NCI-H2029 (cell line): ENCODE results near the gene PCDHGA9.
"Not testable (repeated sequence)": the region's sequence is repeated elsewhere in the genome, so short reads cannot be mapped to it uniquely, and the experiment has no call there.

Source experiments
- DNase-seq: peaks from one replicate; lab custom pipeline; 2025; lab: John Stamatoyannopoulos, UW

Gene PCDHGA9

DNA sequence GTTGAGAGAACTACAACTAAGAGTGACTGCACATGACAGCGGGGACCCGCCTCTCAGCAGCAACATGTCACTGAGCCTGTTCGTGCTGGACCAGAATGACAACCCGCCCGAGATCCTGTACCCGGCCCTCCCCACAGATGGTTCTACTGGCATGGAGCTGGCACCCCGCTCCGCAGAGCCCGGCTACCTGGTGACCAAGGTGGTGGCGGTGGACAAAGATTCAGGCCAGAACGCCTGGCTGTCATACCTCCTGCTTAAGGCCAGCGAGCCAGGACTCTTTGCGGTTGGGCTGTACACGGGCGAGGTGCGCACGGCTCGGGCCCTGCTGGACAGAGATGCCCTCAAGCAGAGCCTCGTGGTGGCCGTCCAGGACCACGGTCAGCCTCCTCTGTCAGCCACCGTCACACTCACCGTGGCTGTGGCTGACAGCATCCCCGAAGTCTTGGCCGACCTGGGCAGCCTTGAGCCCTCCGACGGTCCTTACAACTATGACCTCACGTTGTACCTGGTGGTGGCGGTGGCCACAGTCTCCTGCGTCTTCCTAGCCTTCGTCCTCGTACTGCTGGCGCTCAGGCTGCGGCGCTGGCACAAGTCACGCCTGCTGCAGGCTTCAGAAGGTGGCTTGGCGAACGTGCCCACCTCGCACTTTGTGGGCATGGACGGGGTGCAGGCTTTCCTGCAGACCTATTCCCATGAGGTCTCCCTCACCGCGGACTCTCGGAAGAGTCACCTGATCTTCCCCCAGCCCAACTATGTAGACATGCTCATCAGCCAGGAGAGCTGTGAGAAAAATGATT lies 17.9 kb upstream of the PCDHGA9 start:
- no peak for DNase-seq

DNA sequence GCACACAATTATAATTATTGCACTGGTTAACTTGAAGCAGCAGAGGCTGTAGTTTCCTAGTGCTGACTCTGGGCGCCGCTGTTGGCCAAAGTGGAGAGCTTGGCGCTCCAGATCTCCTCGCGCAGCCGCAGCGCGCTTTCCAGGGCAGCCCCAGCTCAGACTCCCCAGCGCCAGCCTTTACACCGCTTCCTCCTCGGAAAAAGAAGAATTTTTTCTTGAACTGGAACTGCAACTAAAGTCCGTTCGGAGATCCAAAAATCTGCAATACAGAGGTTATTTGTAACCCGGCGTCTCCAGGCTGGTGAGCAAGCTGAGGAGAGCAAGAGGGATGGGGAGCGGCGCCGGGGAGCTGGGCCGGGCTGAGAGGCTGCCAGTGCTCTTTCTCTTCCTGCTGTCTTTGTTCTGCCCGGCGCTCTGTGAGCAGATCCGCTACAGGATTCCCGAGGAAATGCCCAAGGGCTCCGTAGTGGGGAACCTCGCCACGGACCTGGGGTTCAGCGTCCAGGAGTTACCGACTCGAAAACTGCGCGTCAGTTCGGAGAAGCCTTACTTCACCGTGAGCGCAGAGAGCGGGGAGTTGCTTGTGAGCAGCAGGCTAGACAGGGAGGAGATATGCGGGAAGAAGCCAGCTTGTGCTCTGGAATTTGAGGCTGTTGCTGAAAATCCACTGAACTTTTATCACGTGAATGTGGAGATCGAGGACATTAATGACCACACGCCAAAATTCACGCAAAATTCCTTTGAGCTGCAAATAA lies 14.8 kb upstream of the PCDHGA9 start, which contains the start of gene PCDHGB4:
Gene PCDHGB4, plus strand, starts transcription at position 142 of the 755 bp plus-strand sequence. Its CDS starts 187 bp downstream, at position 329.
- not testable (repeated sequence) for DNase-seq

DNA sequence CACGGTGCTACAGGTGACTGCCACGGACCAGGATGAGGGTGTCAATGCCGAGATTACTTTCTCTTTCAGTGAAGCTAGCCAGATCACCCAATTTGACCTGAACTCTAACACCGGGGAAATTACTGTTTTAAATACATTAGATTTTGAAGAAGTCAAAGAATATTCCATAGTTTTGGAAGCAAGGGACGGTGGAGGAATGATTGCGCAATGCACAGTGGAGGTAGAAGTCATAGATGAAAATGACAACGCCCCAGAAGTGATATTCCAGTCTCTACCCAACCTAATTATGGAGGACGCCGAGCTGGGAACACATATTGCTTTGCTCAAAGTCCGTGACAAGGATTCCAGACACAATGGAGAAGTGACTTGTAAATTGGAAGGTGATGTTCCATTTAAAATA lies 13.9 kb upstream of the PCDHGA9 start:
- no peak for DNase-seq

DNA sequence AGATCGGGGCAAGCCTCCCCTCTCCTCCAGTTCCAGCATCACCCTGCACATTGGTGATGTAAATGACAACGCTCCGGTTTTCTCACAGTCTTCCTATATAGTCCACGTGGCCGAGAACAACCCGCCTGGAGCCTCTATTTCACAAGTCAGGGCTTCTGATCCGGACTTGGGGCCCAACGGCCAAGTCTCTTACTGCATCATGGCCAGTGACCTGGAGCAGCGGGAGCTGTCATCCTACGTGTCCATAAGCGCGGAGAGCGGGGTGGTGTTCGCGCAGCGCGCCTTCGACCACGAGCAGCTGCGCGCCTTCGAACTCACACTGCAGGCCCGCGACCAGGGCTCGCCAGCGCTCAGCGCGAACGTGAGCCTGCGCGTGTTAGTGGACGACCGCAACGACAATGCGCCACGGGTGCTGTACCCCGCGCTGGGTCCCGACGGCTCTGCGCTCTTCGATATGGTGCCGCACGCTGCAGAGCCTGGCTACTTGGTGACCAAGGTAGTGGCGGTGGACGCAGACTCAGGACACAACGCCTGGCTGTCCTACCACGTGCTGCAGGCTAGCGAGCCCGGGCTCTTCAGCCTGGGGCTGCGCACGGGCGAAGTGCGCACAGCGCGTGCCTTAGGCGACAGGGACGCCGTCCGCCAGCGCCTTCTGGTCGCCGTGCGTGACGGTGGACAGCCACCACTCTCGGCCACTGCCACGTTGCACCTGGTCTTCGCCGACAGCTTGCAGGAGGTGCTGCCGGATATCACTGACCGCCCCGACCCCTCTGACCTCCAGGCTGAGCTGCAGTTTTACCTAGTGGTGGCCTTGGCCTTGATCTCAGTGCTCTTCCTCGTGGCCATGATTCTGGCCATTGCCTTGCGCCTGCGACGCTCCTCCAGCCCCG lies 13.2 kb upstream of the PCDHGA9 start:
- DNase-seq, result no peak

DNA sequence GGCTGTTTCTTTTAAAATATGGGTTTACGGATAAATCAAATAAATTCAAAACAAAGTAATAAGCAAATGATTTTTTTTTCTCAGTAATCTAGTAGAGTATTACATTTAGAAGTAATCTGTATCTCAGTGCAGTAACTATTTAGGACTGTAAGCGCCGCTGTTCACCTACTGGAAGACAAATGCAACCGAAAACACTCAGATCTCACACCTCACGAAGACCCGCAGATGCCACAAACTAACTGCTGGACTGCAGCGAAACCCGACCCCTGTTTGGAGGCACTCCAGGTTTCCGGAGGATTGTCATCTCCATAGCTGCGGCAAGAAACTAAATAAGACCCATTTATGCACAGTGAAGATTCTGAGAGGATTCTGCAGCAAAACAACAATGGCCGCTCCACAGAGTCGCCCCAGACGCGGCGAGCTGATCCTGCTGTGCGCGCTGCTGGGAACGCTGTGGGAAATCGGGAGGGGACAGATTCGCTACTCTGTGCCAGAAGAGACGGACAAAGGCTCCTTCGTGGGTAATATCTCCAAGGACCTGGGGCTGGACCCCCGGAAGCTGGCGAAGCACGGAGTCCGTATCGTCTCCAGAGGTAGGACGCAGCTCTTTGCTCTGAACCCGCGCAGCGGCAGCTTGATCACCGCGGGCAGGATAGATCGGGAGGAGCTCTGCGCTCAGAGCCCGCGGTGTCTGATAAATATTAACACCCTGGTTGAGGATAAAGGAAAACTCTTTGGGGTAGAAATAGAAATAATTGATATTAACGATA lies 10.0 kb upstream of the PCDHGA9 start, which contains the start of gene PCDHGA8:
Gene PCDHGA8, plus strand, starts transcription at position 205 of the 770 bp plus-strand sequence. Its CDS starts 181 bp downstream, at position 386.
- DNase-seq, result no peak

DNA sequence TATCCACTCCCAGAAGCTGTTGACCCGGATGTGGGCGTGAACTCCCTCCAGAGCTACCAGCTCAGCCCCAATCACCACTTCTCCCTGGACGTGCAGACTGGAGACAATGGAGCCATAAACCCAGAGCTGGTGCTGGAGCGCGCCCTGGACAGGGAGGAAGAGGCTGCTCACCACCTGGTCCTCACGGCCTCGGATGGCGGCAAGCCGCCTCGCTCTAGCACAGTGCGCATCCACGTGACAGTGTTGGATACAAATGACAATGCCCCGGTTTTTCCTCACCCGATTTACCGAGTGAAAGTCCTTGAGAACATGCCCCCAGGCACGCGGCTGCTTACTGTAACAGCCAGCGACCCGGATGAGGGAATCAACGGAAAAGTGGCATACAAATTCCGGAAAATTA lies 9.3 kb upstream of the PCDHGA9 start:
- DNase-seq, result no peak

DNA sequence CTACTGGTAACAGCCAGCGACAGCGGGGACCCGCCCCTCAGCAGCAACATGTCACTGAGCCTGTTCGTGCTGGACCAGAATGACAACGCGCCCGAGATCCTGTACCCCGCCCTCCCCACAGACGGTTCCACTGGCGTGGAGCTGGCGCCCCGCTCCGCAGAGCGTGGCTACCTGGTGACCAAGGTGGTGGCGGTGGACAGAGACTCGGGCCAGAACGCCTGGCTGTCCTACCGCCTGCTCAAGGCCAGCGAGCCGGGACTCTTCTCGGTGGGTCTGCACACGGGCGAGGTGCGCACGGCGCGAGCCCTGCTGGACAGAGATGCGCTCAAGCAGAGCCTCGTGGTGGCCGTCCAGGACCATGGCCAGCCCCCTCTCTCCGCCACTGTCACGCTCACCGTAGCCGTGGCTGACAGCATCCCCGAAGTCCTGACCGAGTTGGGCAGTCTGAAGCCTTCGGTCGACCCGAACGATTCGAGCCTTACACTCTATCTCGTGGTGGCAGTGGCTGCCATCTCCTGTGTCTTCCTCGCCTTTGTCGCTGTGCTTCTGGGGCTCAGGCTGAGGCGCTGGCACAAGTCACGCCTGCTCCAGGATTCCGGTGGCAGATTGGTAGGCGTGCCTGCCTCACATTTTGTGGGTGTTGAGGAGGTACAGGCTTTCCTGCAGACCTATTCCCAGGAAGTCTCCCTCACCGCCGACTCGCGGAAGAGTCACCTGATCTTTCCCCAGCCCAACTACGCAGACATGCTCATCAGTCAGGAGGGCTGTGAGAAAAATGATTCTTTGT lies 8.0 kb upstream of the PCDHGA9 start:
- DNase-seq, result not testable (repeated sequence)

DNA sequence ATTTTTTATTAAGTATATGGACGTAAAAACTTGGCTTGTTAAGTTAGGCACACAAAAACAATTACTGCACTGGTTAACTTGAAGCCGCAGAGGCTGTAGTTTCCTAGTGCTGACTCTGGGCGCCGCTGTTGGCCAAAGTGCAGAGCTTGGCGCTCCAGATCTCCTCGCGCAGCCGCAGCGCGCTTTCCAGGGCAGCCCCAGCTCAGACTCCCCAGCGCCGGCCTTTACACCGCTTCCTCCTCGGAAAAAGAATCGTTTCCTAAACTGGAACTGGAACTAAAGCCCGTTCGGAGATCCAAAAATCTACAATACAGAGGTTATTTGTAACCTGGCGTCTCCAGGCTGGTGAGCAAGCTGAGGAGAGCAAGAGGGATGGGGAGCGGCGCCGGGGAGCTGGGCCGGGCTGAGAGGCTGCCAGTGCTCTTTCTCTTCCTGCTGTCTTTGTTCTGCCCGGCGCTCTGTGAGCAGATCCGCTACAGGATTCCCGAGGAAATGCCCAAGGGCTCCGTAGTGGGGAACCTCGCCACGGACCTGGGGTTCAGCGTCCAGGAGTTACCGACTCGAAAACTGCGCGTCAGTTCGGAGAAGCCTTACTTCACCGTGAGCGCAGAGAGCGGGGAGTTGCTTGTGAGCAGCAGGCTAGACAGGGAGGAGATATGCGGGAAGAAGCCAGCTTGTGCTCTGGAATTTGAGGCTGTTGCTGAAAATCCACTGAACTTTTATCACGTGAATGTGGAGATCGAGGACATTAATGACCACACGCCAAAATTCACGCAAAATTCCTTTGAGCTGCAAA lies 4.6 kb upstream of the PCDHGA9 start, which contains the start of gene PCDHGB5:
Gene PCDHGB5, plus strand, starts transcription at position 192 of the 796 bp plus-strand sequence. Its CDS starts 181 bp downstream, at position 373.
- DNase-seq, result not testable (repeated sequence)

DNA sequence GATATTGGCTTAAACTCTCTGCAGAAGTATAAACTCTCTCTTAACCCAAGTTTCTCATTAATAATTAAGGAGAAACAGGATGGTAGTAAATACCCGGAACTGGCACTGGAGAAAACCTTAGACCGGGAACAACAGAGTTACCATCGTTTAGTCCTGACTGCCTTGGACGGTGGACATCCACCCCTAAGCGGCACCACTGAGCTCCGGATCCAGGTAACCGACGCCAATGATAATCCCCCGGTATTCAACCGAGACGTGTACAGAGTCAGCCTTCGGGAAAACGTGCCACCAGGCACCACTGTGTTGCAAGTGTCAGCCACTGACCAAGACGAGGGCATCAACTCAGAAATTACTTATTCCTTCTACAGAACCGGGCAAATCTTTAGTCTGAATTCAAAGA lies 4.0 kb upstream of the PCDHGA9 start:
- DNase-seq, result no peak

DNA sequence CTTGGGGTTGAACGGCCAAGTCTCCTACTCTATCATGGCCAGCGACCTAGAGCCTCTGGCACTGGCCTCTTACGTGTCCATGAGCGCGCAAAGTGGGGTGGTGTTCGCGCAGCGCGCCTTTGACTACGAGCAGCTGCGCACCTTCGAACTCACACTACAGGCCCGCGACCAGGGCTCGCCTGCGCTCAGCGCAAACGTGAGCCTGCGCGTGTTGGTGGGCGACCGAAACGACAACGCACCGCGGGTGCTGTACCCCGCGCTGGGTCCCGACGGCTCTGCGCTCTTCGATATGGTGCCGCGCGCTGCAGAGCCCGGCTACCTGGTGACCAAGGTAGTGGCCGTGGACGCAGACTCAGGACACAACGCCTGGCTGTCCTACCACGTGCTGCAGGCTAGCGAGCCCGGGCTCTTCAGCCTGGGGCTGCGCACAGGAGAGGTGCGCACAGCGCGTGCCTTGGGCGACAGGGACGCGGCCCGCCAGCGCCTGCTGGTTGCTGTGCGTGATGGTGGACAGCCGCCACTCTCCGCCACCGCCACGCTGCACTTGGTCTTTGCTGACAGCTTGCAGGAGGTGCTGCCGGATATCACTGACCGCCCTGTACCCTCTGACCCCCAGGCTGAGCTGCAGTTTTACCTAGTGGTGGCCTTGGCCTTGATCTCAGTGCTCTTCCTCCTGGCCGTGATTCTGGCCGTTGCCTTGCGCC lies 2.9 kb upstream of the PCDHGA9 start:
- DNase-seq, result no peak

DNA sequence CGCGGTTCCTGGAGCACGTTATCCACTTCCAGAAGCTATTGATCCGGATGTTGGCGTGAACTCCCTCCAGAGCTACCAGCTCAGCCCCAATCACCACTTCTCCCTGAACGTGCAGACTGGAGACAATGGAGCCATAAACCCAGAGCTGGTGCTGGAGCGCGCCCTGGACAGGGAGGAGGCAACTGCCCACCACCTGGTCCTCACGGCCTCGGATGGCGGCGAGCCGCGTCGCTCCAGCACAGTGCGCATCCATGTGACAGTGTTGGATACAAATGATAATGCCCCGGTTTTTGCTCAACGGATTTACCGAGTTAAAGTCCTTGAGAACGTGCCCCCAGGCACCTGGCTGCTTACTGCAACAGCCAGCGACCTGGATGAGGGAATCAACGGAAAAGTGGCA lies 809 bp downstream of the PCDHGA9 start:
- no peak for DNase-seq

DNA sequence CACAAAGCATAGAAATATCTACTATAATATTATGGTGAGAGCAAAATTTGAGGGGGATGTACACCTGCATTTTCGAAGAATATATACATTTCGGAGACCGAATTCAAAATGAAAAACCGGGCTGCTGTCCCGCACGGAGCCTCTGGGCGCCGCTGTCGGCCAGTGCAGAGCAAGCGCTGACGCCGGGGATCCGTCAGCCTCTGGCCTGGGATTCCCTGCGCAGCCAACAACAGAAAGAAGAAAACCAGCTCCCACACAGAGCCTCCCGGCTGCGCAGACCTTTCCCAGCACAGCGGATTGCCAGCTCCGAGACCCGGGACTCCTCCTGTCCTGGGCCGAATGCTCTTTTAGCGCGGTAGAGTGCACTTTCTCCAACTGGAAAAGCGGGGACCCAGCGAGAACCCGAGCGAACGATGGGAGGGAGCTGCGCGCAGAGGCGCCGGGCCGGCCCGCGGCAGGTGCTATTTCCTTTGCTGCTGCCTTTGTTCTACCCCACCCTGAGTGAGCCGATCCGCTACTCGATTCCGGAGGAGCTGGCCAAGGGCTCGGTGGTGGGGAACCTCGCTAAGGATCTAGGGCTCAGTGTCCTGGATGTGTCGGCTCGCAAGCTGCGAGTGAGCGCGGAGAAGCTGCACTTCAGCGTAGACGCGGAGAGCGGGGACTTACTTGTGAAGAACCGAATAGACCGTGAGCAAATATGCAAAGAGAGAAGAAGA lies 5.4 kb downstream of the PCDHGA9 start, which contains the start of gene PCDHGB6:
Gene PCDHGB6, plus strand, starts transcription at position 232 of the 716 bp plus-strand sequence. Its CDS starts 182 bp downstream, at position 414.
- not testable (repeated sequence) for DNase-seq

DNA sequence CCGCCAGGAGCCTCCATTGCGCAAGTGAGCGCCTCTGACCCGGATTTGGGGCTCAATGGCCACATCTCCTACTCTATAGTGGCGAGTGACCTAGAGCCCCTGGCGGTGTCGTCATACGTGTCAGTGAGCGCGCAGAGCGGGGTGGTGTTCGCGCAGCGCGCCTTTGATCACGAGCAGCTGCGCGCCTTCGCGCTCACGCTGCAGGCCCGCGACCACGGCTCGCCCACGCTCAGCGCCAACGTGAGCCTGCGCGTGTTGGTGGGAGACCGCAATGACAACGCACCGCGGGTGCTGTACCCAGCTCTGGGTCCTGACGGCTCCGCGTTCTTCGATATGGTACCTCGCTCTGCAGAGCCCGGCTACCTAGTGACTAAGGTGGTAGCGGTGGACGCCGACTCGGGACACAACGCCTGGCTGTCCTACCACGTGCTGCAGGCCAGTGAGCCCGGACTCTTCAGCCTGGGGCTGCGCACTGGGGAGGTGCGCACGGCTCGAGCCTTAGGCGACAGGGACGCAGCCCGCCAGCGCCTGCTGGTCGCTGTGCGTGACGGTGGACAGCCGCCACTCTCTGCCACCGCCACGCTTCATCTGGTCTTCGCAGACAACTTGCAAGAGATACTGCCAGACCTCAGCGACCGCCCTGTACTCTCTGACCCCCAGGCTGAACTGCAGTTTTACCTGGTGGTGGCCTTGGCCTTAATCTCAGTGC lies 7.2 kb downstream of the PCDHGA9 start:
- DNase-seq, result no peak

DNA sequence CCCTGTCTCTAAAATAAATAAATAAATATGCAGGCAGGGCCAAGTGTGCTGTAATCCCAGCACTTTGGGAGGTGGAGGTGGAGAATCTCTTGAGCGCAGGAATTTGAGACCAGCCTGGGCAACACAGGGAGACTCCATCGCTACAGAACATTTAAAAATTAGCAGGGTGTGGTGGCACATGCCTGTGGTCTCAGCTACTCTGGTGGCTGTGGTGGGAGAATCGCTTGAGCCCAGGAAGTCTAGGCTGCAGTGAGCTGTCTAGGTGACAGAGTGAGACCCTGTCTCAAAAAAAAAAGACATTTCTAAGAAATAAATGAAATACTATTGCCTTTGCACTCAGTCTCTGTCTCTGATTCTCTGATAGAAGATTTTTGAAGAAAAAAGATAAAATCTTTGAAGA lies 9.0 kb downstream of the PCDHGA9 start:
- no peak for DNase-seq

DNA sequence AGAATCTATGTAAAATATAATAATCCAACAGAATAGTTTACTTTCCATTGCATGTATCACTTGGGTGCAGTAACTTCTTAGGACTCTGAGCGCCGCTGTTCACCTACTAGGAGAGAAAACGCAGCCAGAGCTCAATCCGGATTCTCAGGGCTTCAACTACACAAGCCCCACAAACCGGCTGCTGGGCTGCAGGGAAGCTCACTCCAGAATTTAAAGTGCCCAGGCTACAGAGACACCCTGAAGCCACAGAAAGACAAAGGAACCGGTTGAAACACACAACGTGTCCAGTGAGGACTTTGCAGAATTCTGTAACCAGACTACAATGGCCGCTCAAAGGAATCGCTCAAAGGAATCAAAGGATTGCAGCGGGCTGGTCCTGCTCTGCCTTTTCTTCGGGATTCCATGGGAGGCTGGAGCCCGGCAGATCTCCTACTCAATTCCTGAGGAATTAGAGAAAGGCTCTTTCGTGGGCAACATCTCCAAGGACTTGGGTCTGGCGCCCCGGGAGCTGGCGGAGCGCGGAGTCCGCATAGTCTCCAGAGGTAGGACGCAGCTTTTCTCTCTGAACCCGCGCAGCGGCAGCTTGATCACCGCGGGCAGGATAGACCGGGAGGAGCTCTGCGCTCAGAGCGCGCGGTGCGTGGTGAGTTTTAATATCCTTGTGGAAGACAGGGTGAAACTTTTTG lies 10.4 kb downstream of the PCDHGA9 start, which contains the start of gene PCDHGA10:
Gene PCDHGA10, plus strand, starts transcription at position 134 of the 686 bp plus-strand sequence. Its CDS starts 189 bp downstream, at position 323.
- DNase-seq, result no peak

DNA sequence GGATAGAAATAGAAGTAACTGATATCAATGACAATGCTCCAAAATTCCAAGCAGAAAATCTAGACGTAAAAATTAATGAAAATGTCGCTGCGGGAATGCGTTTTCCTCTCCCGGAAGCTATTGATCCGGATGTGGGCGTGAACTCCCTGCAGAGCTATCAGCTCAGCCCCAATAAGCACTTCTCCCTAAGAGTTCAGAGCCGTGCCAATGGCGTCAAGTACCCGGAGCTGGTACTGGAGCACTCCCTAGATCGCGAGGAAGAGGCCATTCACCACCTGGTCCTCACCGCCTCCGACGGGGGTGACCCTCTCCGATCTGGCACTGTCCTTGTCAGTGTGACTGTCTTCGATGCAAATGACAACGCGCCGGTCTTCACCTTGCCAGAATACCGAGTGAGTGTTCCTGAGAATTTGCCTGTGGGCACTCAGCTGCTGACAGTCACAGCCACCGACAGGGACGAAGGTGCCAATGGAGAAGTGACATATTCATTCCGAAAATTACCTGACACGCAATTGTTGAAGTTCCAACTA lies 11.0 kb downstream of the PCDHGA9 start:
- DNase-seq, result no peak
